GM19035 (cell line): ENCODE measurements around the gene MTHFD1L.

Source experiments
- ATAC-seq: cut with Tn5 transposase; IDR thresholded peaks from one replicate; pipeline ENCODE4 v1.9.1; 2021; ENCODE audit not compliant: unreplicated experiment

MTHFD1L gene

GRCh38 chr6:150897400-150897943, 32.0 kb downstream of the MTHFD1L start:
- ATAC-seq, result peak; percentile 53

DNA sequence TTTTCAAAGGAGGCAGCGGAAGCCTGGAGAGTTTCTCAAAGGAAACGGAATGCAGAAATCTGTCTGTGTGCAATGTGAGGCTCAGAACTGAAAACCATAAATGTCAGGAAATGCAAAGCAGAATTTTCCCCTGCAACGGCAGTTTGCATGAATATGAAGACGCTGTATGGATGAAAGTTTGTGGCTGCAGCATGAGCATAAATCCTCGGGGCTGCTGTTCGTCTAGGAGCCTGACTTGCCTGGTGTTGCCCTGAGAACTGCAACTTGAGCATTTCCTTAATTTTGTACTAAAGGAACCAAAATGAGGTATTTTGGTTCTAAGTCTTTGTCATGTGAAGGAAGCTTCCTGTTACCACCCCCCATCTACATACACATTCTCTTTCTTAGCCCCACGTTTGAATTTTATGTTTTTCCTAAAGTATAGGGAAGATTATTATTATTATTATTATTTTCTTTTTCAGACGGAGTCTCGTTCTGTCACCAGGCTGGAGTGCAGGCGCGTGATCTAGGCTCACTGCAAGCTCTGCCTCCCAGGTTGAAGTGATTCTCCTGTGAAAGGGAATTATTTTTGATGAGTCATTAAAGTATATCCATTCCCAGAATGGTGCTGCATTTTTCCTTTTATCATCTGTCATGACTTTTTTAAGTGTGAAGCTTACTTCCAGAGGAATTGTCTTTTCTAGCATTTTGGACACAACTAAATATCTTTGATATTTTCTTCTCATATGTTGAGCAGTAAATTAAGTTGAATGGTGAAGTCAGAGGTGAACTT, 33.1 kb downstream of the MTHFD1L start:
- ATAC-seq, result no peak

DNA sequence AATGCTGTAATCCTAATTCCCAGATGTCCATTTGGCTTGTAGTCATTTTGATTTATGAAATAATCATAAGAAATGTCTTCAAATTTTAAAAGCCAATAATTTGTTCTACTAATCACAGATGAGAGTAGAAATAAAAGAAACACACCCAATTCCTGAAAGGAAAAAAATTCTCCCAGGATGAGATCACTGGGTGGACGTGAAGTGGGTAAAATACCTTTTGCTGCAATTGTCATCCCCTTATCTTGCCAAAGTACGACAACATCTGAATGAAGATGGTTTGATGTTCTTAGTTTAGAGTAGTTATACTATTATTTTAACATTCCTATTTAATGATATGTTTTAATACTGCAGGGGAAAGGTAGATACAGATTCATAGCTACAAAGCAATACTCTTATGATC, 33.7 kb downstream of the MTHFD1L start:
- ATAC-seq, result no peak

DNA sequence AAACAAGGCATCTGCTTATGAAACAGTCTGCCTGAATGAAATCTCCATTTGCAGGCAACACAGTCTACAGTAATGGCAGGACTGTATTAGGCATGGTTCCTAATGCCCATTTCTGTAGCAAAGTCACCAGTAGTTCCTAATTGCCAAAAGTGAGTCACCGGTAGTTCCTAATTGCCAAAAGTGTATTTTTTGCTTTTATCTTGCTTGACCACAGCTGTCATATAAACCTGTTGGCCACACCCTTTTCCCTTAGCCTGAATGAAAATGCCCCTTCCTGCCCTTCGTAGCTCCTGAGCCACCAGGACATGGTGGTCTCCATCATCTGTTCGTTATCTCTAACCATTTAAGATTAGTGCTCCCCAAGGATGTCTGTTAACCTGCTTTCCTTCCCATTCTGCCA, 34.5 kb downstream of the MTHFD1L start:
- no peak for ATAC-seq

- ATAC-seq, result no peak
Observed at GRCh38 chr6:150902142-150902776, 36.8 kb downstream of the MTHFD1L start.

GRCh38 chr6:150905769-150906168, 40.3 kb downstream of the MTHFD1L start:
- ATAC-seq, result no peak

DNA sequence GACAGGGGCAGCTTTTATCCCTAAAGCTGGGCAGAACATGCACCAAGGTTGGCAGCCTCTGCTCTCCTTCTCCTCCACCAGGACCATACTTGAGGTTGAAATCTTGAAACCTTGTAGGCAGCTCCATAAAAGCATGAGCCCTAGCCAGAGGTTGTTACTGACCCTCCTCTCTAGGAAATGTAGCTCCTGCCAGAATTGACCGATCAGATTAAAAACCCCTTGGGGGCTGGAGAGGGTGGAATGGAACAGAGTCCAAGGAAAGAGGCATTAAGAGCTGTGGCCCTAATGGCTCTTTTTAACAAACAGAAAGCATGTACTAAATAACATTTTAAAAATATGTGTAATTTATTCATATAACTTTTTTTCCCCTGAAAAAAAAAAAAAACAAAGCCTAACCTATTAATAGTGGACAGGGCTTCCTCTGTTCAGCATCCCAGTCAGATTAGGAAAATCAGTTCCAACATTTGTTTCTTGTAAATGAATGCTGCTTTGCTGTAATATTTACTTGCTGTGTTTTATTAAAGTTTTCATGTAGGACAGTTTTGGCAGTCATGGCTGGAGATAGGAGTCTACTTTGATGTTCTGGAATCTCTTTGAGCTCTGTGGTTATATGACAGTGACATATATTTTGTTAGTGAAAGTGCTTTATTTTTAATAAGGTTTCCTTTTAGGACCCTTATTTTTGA, 41.3 kb downstream of the MTHFD1L start:
- no peak for ATAC-seq

DNA sequence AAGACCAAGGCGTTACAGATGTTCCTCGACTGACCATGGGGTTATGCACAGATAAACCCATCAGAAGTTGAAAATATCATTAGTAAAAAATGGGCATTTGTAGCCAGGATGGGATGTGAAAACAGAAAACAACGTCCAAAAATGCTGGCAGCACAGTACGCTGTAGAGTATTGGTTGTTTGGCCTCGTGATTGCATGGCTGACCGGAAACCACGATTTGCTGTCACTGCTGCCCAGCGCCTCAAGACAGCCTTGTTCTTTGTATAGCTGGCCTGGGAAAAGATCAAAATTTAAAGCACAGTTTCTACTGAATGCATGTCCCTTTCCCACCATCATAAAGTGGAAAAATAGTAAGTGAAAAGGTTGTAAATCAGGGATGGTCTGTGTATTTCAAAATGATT, 41.9 kb downstream of the MTHFD1L start:
- no peak for ATAC-seq

DNA sequence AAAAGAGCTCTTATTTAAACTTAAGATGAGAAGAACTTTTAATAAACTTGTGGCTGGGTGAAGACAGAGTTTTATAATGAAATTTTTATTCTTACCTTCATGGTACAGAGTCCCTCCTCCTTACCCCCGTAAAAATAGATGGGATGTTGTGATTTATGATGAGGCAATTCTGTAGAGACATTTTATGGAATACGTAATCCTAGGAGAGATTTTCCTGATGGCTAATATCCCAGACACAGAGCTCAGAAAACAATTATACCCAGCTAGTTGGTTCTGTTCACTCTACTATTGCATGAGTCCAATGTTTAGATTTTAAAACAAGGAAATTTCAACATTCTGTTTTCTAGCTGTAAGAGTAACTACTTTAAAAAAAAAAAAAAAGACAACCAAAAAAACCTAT, 43.4 kb downstream of the MTHFD1L start:
- no peak for ATAC-seq

DNA sequence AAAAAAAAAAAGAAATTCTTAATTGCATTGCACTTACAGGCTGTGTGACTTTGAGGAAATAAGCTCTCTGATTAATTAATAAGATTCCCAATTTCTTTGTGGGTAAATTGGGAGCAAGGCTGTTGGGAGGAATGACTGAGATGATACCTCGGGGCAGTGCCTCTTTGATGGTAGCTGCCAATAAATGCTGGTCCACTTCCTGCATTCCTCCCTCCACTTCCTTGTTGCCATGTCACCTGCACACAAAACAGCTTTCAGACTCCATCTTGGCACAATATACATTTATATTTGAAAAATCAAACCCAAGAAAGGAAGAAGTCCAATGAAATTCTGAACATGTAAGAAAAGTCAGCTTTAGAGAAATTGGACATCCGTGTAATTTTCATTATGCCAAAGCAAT, 45.1 kb downstream of the MTHFD1L start:
- no peak for ATAC-seq

DNA sequence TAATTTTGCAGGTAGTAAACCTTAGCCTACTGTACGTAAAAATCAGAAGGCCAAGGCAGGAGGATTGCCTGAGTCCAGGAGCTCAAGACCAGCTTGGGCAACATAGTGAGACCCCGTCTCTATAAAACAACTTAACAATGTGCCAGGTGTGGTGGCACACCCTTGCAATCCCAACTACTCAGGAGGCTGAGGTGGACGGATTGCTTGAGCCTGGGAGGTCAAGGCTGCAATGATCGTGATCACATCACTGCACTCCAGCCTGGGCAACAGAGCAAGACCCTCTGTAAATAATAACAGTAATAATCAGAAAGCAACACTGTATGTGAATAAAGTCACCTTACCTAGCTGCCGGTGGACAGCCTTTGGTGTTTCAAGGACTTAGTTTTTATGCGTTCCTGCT, 48.9 kb downstream of the MTHFD1L start:
- no peak for ATAC-seq

GRCh38 chr6:150915131-150915879, 49.8 kb downstream of the MTHFD1L start:
- no peak for ATAC-seq

GRCh38 chr6:150915880-150916265, 50.4 kb downstream of the MTHFD1L start:
- no peak for ATAC-seq

DNA sequence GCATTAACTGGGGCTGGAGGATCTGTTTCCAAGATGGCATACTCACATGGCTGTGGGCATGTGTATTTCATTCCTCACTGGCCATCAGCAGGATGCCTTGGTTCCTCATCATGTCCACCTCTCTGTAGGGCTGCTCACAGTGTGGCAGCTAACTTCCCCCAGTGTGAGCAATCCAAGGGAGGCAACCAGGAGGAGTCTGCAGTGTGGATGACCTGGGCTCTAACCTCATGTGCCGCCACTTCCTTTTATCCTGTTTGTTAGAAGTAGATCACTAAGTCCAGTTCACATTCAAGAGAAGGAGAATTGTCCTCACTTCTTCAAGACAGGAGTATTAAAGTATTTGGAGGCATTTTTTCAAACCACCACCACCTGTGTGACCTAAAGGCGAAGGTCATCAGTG, 54.4 kb downstream of the MTHFD1L start:
- no peak for ATAC-seq

DNA sequence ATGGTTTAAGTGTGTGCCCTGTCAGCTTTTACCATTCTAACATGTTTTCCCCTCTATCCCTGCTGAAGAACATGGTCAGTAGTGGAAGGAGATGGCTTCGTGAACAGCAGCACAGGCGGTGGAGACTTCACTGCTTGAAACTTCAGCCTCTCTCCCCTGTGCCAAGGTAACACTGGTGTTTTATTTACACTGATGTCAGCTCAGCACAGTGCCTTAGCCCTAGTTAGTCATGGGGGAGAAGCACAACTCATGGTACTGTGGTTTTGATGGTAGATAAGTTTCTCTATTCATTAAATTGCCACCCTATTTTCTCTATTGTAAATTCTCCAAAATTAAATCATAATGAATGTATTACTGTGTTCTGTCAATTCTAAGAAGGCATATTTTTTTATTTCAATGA, 56.6 kb downstream of the MTHFD1L start:
- ATAC-seq, result no peak

GRCh38 chr6:150924808-150925589, 59.5 kb downstream of the MTHFD1L start:
- no peak for ATAC-seq

DNA sequence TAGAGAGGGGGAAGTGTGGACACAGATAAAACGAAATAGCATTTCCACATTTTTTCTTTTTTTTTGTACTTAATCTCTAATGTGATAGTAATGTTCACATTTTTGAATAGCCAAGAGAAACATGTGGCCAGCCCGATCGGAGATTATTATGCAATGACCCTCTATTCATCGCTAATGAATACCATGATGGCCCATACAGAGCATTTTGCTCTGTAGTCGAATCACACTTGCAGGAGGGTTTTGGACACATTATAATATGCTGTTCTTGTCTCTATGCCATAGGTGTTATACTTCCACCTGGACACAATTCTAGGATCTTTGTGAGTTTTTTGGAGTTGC, 60.1 kb downstream of the MTHFD1L start:
- no peak for ATAC-seq

DNA sequence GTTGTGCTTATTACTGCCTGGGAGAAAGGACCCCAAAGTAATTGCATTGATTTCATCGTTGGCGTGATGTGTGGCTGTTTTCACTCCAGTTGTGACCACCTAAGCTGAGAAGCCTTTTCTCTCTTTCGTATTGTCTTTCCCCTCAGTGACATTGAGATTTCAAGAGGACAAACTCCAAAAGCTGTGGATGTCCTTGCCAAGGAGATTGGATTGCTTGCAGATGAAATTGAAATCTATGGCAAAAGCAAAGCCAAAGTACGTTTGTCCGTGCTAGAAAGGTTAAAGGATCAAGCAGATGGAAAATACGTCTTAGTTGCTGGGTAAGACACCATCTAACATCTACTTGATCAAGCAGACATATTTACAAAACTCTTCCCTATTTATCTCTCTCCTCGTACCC, 60.5 kb downstream of the MTHFD1L start:
- no peak for ATAC-seq

GRCh38 chr6:150928882-150929281, 63.4 kb downstream of the MTHFD1L start:
- no peak for ATAC-seq

GRCh38 chr6:150929416-150929815, 63.9 kb downstream of the MTHFD1L start:
- ATAC-seq, result no peak

- ATAC-seq, result no peak
Observed at GRCh38 chr6:150930841-150931240, 65.3 kb downstream of the MTHFD1L start.
